PFSK-1 (cell line): ENCODE results near the gene ZNF804B.

Experiments
- FOXP2 ChIP-seq: optimal IDR thresholded peaks from 2 replicates; pipeline ENCODE3; 2011; ENCODE audit warnings: borderline replicate concordance, control low read depth, inconsistent platforms; ENCODE audit not compliant: insufficient read depth; ENCODE audit errors: extremely low read length, extremely low read depth
- POLR2AphosphoS5 ChIP-seq: IDR thresholded peaks from 2 replicates; pipeline ENCODE4 v1.6.1; 2012; ENCODE audit warnings: low read depth, mild to moderate bottlenecking, control low read depth, low read length, moderate library complexity
- SIN3A ChIP-seq: IDR thresholded peaks from 2 replicates; pipeline ENCODE4 v1.6.1; 2012; ENCODE audit warnings: mild to moderate bottlenecking, low read length, moderate library complexity, borderline replicate concordance; ENCODE audit not compliant: insufficient read depth
- TAF1 ChIP-seq: IDR thresholded peaks from 2 replicates; pipeline ENCODE4 v1.6.1; 2012; ENCODE audit warnings: low read length, control low read depth, borderline replicate concordance; ENCODE audit not compliant: insufficient read depth
- TF ChIP-seq, protein P1 (sequence below), 2 experiments: IDR thresholded peaks; 2 replicates each; pipeline versions ENCODE4 v1.6.1 to v1.8.0; 2011 to 2012; ENCODE audit warnings: low read depth in 2 of 2, low read length in 2 of 2, control low read depth in 1 of 2, inconsistent platforms in 1 of 2, mild to moderate bottlenecking in 1 of 2, moderate library complexity in 1 of 2; ENCODE audit not compliant: insufficient read depth in 1 of 2

The ZNF804B gene

DNA sequence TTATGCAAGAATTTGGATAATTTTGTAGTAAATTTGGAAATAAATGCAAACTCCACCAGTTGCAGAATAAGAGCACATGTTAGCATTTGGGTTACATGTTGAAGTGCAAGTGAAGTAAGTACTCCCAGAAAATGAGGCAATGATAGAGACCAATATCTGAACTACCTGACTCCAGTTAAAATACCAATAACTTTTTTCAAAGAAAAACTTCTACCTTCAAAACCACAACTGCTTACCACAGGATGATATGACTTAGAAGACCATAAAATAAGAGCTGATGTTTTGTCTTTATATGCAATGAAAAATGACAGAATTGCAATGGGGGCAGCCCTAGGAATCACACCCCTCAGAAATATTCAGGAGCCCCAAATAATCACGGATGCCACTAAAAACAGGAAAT lies 597.6 kb downstream of the ZNF804B start:
- TF ChIP-seq TAF1 (no peak), SIN3A (no peak), FOXP2 (no peak)

DNA sequence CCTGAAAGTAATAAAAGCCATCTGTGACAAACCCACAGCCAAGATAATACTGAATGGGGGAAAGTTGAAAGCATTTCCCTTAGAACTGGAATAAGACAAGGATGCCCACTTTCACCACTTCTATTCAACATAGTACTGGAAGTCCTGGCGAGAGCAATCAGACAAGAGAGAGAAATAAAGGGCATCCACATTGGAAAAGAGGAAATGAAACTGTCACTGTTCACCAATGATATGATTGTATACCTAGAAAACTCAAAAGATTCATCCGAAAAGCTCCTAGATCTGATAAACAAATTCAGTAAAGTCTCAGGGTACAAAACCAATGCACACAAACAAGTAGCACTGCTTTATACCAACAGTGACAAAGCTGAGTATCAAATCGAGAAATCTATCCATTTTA lies 617.7 kb downstream of the ZNF804B start:
- TF ChIP-seq TAF1 (no peak), SIN3A (no peak), FOXP2 (no peak), POLR2AphosphoS5 (no peak)

DNA sequence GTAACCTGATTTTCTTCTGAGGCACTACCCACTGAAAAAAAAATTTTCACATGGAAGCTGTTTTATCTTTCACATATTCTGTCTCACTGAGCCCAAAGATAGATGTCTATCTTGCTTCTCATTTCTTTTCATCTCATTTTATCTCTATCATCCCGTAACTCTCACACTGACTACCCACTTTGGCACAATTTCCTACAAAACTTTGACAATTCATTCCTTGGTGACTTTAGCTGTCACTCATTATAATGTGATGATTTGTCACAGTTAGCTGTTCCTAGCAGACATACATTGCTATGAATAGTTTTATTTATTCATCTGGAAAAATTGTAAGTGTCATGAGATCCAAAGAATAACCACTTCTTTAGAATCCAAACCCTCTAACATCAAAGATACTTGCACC lies 625.9 kb downstream of the ZNF804B start:
- TF ChIP-seq POLR2AphosphoS5 (no peak), TAF1 (no peak), SIN3A (no peak), FOXP2 (no peak)
- TF ChIP-seq, protein P1, sequence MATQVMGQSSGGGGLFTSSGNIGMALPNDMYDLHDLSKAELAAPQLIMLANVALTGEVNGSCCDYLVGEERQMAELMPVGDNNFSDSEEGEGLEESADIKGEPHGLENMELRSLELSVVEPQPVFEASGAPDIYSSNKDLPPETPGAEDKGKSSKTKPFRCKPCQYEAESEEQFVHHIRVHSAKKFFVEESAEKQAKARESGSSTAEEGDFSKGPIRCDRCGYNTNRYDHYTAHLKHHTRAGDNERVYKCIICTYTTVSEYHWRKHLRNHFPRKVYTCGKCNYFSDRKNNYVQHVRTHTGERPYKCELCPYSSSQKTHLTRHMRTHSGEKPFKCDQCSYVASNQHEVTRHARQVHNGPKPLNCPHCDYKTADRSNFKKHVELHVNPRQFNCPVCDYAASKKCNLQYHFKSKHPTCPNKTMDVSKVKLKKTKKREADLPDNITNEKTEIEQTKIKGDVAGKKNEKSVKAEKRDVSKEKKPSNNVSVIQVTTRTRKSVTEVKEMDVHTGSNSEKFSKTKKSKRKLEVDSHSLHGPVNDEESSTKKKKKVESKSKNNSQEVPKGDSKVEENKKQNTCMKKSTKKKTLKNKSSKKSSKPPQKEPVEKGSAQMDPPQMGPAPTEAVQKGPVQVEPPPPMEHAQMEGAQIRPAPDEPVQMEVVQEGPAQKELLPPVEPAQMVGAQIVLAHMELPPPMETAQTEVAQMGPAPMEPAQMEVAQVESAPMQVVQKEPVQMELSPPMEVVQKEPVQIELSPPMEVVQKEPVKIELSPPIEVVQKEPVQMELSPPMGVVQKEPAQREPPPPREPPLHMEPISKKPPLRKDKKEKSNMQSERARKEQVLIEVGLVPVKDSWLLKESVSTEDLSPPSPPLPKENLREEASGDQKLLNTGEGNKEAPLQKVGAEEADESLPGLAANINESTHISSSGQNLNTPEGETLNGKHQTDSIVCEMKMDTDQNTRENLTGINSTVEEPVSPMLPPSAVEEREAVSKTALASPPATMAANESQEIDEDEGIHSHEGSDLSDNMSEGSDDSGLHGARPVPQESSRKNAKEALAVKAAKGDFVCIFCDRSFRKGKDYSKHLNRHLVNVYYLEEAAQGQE (IDR thresholded peaks at IDR 0.05; ENCODE audit: insufficient read depth in 1 of 2, low read depth in 2 of 2, low read length in 2 of 2) = no peak
